T-helper 17 cell (primary cell): Measurements from ENCODE around the gene CD300A. TPM values are rescaled to one million over a fixed set of nuclear protein-coding genes. Genes with fewer than 3 reads are reported as not detected.
A peak's percentile ranks its signal among the peaks of the same experiment; 100 is the strongest.

Experiments
- ATAC-seq: fragments of 150-1000 bp; cut with Tn5 transposase; 2 replicates; pipeline ENCODE4 v1.10.0; 2021; ENCODE audit warnings: mild to moderate bottlenecking, moderate library complexity
- DNase-seq, 3 donors: peaks; one replicate each; pipeline versions ENCODE4 v3.0.0 to v3.0.0-alpha.2; 2020 to 2021
- H3K9me3 ChIP-seq: one replicate; pipeline ENCODE4 v1.7.0; 2013; ENCODE audit warnings: low read length, mild to moderate bottlenecking; ENCODE audit not compliant: control insufficient read depth, poor library complexity, severe bottlenecking
- H3K27ac Mint-ChIP-seq: one replicate; pipeline ENCODE4 v1.8.0; 2022; ENCODE audit warnings: mild to moderate bottlenecking, moderate library complexity, mixed read lengths
- H3K27me3 Mint-ChIP-seq: one replicate; pipeline ENCODE4 v1.8.0; 2022; ENCODE audit warnings: mixed read lengths
- H3K36me3 Mint-ChIP-seq: one replicate; pipeline ENCODE4 v1.8.0; 2022; ENCODE audit warnings: low read depth, mixed read lengths
- H3K4me1 Mint-ChIP-seq: one replicate; pipeline ENCODE4 v1.8.0; 2022; ENCODE audit warnings: mild to moderate bottlenecking, mixed read lengths
- H3K4me3 Mint-ChIP-seq: one replicate; pipeline ENCODE4 v1.8.0; 2022; ENCODE audit warnings: mild to moderate bottlenecking, moderate library complexity, mixed read lengths
- total RNA-seq, 4 donors: library from RNA in 2 of 4; stranded (reverse) in 2 of 4; gene quantifications; one replicate each; pipeline ENCODE4 v1.2.3 and lab custom pipeline; 2022 to 2026

CD300A gene
- total RNA-seq, 2 donors from 2014 or later = 2.4 to 9.6 TPM

DNA sequence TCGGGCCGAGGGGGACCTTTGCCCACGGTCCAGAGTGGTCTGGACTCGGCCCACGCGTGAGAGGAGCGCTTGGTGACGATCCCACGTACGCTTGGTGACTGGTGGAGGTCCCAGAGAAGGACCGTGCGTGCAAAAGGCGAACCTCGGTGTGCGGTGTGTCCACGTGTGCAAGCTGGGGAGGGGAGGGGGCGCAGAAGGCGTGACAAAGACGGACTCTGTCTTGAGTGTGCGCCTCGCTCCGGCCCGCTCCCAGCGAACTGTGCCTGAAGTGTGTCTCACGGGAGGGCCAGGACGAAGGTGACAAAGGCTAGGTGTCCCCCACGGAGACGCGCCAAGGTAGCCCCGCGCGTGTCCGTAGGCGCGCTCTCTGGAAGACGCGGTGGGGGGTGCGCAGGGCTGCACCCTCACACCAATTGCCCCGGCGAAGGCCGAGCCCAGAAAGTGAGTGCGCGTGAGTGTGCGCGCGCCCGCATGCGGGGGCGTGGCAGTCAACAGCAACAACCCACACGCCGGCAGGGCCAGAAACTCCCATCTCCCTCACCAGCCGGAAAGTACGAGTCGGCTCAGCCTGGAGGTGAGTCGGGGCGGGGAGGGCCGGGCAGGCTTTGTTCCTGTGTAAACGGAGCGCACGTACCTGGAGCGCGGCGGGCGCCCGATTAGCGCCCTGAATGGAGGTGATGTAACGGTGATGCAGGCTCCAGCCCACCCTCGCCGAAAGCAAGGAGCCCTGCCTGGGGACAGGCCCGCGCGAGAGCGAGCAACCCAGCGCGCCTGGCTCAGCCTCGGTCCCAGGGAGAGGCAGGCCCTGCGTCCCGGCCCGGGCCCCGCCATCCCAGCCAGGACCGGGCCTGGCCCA lies 34.6 kb upstream of the CD300A start, which contains the start of gene GPRC5C:
Gene GPRC5C (plus strand): TSS at position 521 of the 856 bp plus-strand sequence. CDS start 7,689 bp downstream, outside the sequence.
- Mint-ChIP-seq H3K36me3 (peaks cover 4% of the 10 kb centered on the region), H3K4me3 (peak within 1 kb of the TSS; percentile 69), H3K27me3 (peaks cover 40% of the 10 kb centered on the region), H3K4me1 (peaks cover 3% of the 10 kb centered on the region), H3K27ac (no peak within 1 kb of the TSS)
- peak in 1 of 3 donors; percentile 13 for DNase-seq
- ATAC-seq = peak; percentile 78
- H3K9me3 ChIP-seq = no peaks in the 10 kb centered on the region

DNA sequence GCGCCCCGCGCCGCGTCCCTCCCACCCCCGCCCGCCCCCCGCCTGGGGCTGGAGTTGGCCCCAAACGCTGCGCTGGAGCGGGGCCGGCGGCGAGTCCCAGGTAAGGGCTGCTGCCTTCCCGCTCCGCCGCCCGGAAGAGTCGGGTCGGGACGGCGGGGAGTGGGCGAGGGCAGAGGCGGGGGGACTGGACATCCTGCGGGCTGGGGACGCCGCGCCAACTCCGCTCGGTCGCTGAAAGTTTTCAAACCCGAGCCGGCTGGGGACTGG lies 34.1 kb upstream of the CD300A start:
- peaks cover 3% of the 10 kb centered on the region for H3K4me1 Mint-ChIP-seq
- peaks cover 4% of the 10 kb centered on the region for H3K36me3 Mint-ChIP-seq
- ATAC-seq (no peak), DNase-seq (no peak)
- H3K27ac Mint-ChIP-seq = no peak overlapping the region
- peaks cover 36% of the 10 kb centered on the region for H3K27me3 Mint-ChIP-seq
- no peaks in the 10 kb centered on the region for H3K9me3 ChIP-seq
- H3K4me3 Mint-ChIP-seq = no peak overlapping the region

DNA sequence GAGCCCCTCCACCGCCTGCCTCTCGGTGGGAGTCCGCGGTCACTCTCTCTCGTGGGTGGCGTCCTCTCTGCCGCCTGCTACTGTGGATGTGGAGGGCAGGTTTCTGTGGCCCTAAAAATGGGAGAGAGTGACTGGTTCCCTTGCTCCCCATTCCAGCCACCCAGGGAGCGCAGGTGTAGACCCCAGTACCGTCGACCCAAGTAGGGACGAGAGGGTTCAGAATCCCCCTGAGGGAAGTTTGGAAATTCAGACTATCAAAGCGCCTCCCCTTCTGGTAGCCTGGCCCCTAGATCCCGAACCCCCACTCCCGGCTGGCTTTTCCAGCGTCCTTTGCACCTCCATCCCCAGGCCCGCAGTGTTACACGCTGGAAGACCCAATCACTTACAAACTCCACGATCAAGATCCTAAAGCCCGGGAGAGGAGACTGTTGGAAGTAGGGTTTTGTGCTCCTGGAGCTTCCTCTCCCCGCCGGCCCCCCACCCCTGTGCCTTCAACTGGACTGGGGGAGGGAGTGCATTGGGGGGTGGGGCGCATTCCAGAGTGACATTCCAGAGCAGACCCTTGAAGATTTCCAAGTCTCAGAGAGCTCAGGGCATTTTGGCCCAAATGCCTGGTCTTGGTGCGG lies 33.6 kb upstream of the CD300A start:
- H3K9me3 ChIP-seq = no peaks in the 10 kb centered on the region
- H3K4me1 Mint-ChIP-seq = peaks cover 3% of the 10 kb centered on the region
- DNase-seq (no peak), ATAC-seq (no peak)
- H3K4me3 Mint-ChIP-seq = peak overlapping the region; percentile 63
- H3K27ac Mint-ChIP-seq = no peak overlapping the region
- peaks cover 4% of the 10 kb centered on the region for H3K36me3 Mint-ChIP-seq
- H3K27me3 Mint-ChIP-seq = peaks cover 36% of the 10 kb centered on the region

DNA sequence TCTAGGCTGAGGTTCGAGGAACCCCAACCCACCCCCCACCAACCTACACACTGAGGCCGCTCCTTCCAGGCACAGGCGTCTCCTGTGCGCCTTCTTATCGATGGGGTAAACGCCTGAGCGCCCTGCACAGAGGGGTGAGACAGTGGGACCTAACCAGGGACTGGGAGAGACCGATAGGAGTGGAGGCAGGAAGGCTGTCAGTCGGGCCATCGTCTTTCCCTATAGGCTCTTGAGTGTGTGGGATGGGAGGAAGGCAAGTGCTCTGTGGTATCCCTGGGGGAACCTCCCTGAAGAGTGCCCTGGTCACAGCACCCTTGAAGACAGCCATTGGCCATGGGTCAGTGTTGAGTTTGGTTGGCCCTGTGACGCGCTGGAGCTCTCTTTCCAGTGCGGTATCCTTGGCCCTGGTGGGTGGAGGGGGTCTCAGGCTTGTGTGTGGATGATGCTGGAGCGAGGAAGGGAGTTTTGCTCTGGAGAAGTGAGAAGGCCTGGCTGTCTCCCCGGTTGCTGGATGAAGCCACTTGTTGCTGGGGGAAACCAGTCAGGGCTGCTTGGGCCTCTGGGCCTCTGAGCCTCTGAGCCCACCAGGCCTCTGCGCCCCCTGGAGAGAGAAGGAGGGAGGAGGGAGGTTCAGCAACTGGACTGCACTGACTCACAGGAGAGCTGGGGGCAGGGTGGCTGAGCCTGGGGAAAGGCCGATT lies 32.9 kb upstream of the CD300A start:
- no peak for ATAC-seq
- peaks cover 3% of the 10 kb centered on the region for H3K4me1 Mint-ChIP-seq
- no peak overlapping the region for H3K4me3 Mint-ChIP-seq
- no peaks in the 10 kb centered on the region for H3K9me3 ChIP-seq
- no peak for DNase-seq
- peaks cover 4% of the 10 kb centered on the region for H3K36me3 Mint-ChIP-seq
- no peak overlapping the region for H3K27ac Mint-ChIP-seq
- peaks cover 36% of the 10 kb centered on the region for H3K27me3 Mint-ChIP-seq

DNA sequence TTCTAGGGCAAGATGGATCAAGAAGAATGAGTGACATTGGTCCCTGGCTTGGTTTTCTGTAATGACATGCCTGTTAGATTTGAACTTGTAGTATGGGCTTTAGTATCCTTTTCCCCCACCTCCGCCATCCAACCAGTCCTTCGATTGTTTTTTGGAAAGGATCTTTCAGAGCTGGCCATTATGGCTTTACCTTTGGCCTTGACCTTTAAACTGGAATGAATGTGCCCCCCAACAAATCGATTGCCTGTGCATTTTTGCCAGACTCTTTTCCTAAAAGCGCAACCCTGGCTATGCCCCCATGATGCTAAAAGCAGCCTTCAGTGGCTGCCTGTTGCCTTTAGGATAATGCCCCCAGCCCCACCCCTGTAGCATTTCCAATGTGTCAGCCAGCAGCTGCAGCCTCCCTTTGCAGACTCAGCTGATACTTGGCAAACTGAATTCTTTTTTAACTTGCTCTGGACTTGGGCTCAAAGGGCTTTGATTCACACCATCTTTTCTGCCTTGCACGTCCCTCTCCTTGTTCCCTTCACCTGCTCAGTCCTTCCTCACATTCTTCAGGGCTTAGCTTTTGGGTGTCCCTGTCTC lies 30.6 kb upstream of the CD300A start:
- no peak overlapping the region for H3K4me3 Mint-ChIP-seq
- no peaks in the 10 kb centered on the region for H3K9me3 ChIP-seq
- DNase-seq (no peak), ATAC-seq (no peak)
- H3K27me3 Mint-ChIP-seq = peaks cover 29% of the 10 kb centered on the region
- H3K36me3 Mint-ChIP-seq = peaks cover 4% of the 10 kb centered on the region
- peaks cover 3% of the 10 kb centered on the region for H3K4me1 Mint-ChIP-seq
- H3K27ac Mint-ChIP-seq = no peak overlapping the region

DNA sequence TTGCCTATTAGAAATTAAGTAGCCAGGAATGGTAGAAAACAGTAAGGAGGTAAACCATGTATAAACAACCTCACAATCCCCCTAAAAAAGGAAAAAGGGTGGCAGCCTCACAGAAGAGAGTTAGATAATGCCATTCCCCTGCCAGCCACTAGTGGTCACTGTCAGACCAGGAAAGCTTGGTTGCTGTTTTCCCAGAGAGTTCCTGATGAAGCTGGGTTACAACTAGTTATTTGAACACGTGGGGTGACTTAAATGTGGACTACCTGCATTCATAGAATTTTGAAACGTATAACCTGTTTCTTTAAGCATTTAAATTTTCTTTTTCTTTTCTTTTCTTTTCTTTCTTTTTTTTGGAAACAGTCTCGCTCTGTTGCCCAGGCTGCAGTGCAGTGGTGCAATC lies 28.7 kb upstream of the CD300A start:
- Mint-ChIP-seq H3K27ac (no peak overlapping the region), H3K36me3 (peaks cover 4% of the 10 kb centered on the region), H3K4me1 (no peaks in the 10 kb centered on the region), H3K4me3 (no peak overlapping the region), H3K27me3 (peaks cover 35% of the 10 kb centered on the region)
- no peak for DNase-seq
- H3K9me3 ChIP-seq = no peaks in the 10 kb centered on the region
- no peak for ATAC-seq

DNA sequence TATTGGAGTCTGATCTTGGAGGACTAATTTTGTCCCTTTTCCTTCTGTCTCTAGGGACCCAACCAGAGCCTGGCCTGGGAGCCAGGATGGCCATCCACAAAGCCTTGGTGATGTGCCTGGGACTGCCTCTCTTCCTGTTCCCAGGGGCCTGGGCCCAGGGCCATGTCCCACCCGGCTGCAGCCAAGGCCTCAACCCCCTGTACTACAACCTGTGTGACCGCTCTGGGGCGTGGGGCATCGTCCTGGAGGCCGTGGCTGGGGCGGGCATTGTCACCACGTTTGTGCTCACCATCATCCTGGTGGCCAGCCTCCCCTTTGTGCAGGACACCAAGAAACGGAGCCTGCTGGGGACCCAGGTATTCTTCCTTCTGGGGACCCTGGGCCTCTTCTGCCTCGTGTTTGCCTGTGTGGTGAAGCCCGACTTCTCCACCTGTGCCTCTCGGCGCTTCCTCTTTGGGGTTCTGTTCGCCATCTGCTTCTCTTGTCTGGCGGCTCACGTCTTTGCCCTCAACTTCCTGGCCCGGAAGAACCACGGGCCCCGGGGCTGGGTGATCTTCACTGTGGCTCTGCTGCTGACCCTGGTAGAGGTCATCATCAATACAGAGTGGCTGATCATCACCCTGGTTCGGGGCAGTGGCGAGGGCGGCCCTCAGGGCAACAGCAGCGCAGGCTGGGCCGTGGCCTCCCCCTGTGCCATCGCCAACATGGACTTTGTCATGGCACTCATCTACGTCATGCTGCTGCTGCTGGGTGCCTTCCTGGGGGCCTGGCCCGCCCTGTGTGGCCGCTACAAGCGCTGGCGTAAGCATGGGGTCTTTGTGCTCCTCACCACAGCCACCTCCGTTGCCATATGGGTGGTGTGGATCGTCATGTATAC lies 26.5 kb upstream of the CD300A start:
- Mint-ChIP-seq H3K36me3 (no peaks in the 10 kb centered on the region), H3K4me3 (no peak overlapping the region), H3K27ac (no peak overlapping the region), H3K27me3 (peaks cover 47% of the 10 kb centered on the region), H3K4me1 (no peaks in the 10 kb centered on the region)
- ATAC-seq (no peak), DNase-seq (no peak)
- no peaks in the 10 kb centered on the region for H3K9me3 ChIP-seq

DNA sequence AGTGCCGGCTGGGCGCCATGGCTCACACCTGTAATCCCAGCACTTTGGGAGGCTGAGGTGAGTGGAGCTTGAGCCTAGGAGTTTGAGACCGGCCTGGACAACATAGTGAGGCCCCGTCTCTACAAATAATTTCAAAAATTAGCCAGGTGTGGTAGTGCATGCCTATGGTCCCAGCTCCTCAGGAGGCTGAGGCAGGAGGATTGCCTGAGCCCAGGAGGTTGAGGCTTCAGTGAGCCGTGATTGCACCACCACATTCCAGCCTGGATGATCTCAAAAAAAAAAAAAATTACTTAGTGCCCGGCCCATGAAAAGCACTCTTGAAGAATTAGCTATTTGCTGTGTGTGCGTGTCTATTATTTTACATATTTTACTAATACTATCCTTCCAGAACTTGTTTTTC lies 24.9 kb upstream of the CD300A start:
- Mint-ChIP-seq H3K27ac (no peak overlapping the region), H3K36me3 (no peaks in the 10 kb centered on the region), H3K4me1 (no peaks in the 10 kb centered on the region), H3K4me3 (no peak overlapping the region), H3K27me3 (peaks cover 32% of the 10 kb centered on the region)
- no peak for DNase-seq
- no peaks in the 10 kb centered on the region for H3K9me3 ChIP-seq
- ATAC-seq = no peak

DNA sequence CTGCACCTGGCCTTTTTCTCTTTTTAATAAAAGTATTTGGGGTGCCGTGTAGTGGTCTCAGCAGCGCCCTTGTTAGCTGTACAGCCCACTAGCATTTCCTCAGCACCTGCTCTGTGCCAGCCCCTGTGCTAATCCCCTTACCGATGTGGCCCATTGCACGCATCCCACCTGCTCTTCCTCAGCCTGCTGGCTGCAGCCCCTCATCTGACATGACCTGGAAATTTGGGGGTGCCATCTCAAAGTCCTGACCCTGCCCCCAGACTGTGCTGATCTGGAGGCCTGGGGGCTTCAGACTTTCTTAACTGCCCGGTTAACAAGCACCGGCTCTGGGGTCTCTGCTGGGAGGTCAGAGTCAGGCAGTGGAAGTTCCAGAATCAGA lies 24.2 kb upstream of the CD300A start:
- peak overlapping the region; percentile 16 for H3K27ac Mint-ChIP-seq
- peaks cover 35% of the 10 kb centered on the region for H3K27me3 Mint-ChIP-seq
- H3K9me3 ChIP-seq = no peaks in the 10 kb centered on the region

DNA sequence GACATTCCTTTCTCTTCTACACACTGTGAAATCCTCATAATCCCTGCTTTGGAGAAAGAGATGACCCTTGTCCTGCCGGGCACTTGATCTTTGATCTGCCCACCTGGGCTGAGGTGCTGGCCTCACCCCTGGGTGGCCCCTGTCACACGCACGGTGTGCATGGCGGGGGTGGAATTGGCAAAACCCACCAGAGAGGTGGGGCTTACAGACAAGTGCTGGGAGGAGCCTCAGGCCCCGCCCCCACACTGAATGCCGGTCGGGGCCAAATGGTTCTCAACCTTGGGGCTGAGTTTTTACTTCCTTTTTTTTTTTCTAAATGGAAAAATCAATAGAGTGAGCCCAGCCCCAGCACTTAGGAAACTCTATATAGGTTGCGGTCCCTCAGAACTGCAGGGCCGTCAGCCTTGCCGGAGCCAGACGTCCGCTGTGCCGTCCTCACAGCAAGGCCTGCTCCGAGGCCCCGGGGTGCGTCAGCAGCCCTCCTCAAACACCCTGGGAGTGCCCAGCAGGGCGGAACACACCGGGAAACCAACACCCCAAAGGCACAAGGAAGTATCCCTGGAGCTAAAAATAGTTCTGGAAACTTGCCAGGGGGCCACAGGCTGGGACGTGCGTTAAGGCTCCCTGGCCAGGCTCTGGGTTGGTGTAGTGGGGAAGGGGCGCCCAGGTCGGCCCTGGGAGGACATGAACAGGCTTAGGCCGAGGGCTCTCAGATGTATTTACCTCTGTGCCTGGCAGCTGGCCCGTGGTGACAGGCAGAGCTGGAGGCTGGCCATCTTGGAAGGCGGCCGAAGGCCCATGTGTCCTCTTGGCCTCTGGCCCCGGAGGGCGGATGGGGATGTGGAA lies 23.5 kb upstream of the CD300A start:
- Mint-ChIP-seq H3K27ac (peak overlapping the region; percentile 16), H3K27me3 (peaks cover 41% of the 10 kb centered on the region), H3K4me1 (peaks cover 2% of the 10 kb centered on the region), H3K36me3 (no peaks in the 10 kb centered on the region), H3K4me3 (no peak overlapping the region)
- no peak for DNase-seq
- peak; percentile 49 for ATAC-seq
- H3K9me3 ChIP-seq = no peaks in the 10 kb centered on the region

More for the DNA sequence above, 24.2 kb upstream of the CD300A start:
- Mint-ChIP-seq H3K36me3 (no peaks in the 10 kb centered on the region), H3K4me3 (no peak overlapping the region), H3K4me1 (peaks cover 2% of the 10 kb centered on the region)
- DNase-seq (no peak), ATAC-seq (no peak)

DNA sequence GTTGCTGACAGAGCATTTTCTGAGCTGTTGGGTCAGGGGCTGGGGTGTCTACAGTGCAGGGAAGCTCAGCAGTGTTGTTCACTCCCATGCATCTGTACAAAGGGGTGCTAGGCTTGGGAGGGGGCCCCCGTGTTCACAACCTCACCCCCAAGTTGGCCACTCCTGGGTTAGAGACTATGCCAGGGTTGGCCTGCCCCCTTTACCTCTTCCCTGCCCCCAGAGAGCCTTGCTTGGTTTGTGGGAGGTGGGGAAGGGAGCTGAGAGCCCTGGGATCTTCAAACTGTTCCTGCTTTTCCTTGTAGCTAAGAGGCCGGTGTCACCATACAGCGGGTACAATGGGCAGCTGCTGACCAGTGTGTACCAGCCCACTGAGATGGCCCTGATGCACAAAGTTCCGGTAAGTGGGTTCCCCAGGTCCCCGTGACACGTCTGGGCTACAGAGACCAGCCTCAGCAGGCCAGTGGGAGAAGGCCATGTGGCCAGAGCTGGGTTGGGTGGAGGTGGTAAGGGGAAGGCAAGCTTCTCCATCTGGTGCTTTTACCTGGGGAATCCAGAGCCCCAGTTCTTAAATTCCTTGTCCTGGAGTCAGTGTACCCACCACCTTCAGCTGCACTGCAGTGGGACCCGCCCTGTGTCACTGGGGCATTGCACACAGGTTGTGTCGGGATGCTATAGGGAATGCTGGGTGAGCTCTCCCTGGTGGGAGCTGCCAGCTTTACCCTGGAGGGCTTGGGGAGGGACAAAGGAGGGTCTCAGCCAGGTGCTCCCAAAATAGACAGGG lies 22.7 kb upstream of the CD300A start:
- peaks cover 41% of the 10 kb centered on the region for H3K27me3 Mint-ChIP-seq
- H3K27ac Mint-ChIP-seq = no peak overlapping the region
- DNase-seq (no peak), ATAC-seq (no peak)
- H3K4me1 Mint-ChIP-seq = peaks cover 2% of the 10 kb centered on the region
- no peaks in the 10 kb centered on the region for H3K36me3 Mint-ChIP-seq
- H3K9me3 ChIP-seq = no peaks in the 10 kb centered on the region
- H3K4me3 Mint-ChIP-seq = no peak overlapping the region
